CD4-positive, alpha-beta T cell treated with Interleukin-17A for 4 hours (primary cell): ENCODE data around the gene SMS.

Experiments
- DNase-seq: peaks from one replicate; pipeline ENCODE4 v3.0.0-alpha.2; 2020; ENCODE audit warnings: mixed read lengths

SMS gene

GRCh38 chrX:22041907-22042530, 101.5 kb downstream of the SMS start:
- DNase-seq, result no peak

- no peak for DNase-seq
Observed at GRCh38 chrX:22043872-22044271, 103.4 kb downstream of the SMS start.
